ENCODE results near the gene SETD1A. TPM values are rescaled to one million over a fixed set of nuclear protein-coding genes. Genes with fewer than 3 reads are reported as not detected.

Gene SETD1A
- total and polyA plus RNA-seq, 2 donors = 2.4 to 13.1 TPM

GRCh38 chr16:30922420-30922959, 35.1 kb upstream of the SETD1A start:
- Histone ChIP-seq H3K4me3 (ENCODE audit: low read length in 2 of 2) (peak overlapping the region; percentile 65 to 75), H3K27me3 (ENCODE audit: control insufficient read depth in 2 of 2, insufficient read depth in 1 of 2, low read length in 1 of 2) (no peaks in the 10 kb centered on the region), H3K9me3 (ENCODE audit: control insufficient read depth in 2 of 2, insufficient read depth in 1 of 2, low read length in 1 of 2) (peaks cover 0 to 3% of the 10 kb centered on the region in 2 donors), H3K4me1 (ENCODE audit: control insufficient read depth in 2 of 2, insufficient read depth in 2 of 2, low read length in 2 of 2) (peaks cover 0 to 41% of the 10 kb centered on the region in 2 donors), H3K36me3 (ENCODE audit: control insufficient read depth in 2 of 2, insufficient read depth in 2 of 2, low read length in 1 of 2) (peaks cover 3 to 7% of the 10 kb centered on the region in 2 donors), H3K27ac (ENCODE audit: low read depth in 1 of 2, low read length in 1 of 2) (peak overlapping the region; percentile 91 to 94)
- DNase-seq (ENCODE audit: low read depth in 6 of 9, low spot score in 9 of 9) = peak in 8 of 9 donors; percentile 97 to 100 (median 99)
- WGBS = under 1% methylated on average over 42 of the region's 42 CpGs

- DNase-seq (ENCODE audit: low read depth in 6 of 9, low spot score in 9 of 9) = peak; percentile 96 to 99 (median 97)
- peaks cover 0 to 3% of the 10 kb centered on the region in 2 donors for H3K9me3 ChIP-seq (ENCODE audit: control insufficient read depth in 2 of 2, insufficient read depth in 1 of 2, low read length in 1 of 2)
- H3K36me3 ChIP-seq (ENCODE audit: control insufficient read depth in 2 of 2, insufficient read depth in 2 of 2, low read length in 1 of 2) = peaks cover 3 to 7% of the 10 kb centered on the region in 2 donors
- H3K27ac ChIP-seq (ENCODE audit: low read depth in 1 of 2, low read length in 1 of 2) = peak overlapping the region; percentile 91 to 94
- H3K27me3 ChIP-seq (ENCODE audit: control insufficient read depth in 2 of 2, insufficient read depth in 1 of 2, low read length in 1 of 2) = no peaks in the 10 kb centered on the region
- H3K4me1 ChIP-seq (ENCODE audit: control insufficient read depth in 2 of 2, insufficient read depth in 2 of 2, low read length in 2 of 2) = peaks cover 0 to 46% of the 10 kb centered on the region in 2 donors
- under 1% methylated on average over 32 of the region's 33 CpGs for WGBS
- peak overlapping the region; percentile 65 to 75 for H3K4me3 ChIP-seq (ENCODE audit: low read length in 2 of 2)
Observed at GRCh38 chr16:30922960-30923535, 34.5 kb upstream of the SETD1A start.

DNA sequence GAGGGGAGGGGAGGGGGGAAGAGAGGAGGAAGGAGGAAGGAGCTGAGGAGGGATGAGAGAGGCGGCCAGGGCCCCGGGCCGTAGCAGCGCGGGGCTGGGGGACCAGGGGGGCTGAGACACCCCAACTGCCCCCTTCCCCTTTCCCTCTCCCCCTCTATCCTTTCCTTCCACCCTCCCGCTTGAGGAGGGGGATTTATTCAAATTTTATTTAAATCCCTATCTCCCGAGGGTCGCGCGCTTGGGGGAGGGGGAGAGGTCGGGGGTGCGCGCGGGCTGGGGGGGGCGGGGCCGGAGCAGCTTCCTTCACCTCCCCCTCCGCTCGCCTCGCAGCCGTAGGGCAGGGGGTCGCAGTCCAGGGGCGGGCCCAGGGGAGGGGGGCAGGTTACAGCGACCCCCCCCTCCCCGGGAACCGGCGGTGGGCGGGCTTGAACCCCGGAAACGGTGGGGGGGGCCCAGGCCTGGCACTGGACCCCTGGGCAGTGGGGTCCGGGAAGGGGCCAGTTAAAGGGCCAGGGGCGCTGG, 33.9 kb upstream of the SETD1A start, which contains the start of gene FBXL19:
FBXL19 (plus strand) TSS at position 19 of the 522 bp plus-strand sequence. CDS start 2,183 bp downstream, outside the sequence.
- peak in 1 of 9 donors; percentile 51 for DNase-seq (ENCODE audit: low read depth in 6 of 9, low spot score in 9 of 9)
- H3K4me1 ChIP-seq (ENCODE audit: control insufficient read depth in 2 of 2, insufficient read depth in 2 of 2, low read length in 2 of 2) = peaks cover 0 to 46% of the 10 kb centered on the region in 2 donors
- under 1% methylated on average over 31 of the region's 31 CpGs for WGBS

GRCh38 chr16:30924076-30924912, 33.3 kb upstream of the SETD1A start:
- DNase-seq (ENCODE audit: low read depth in 6 of 9, low spot score in 9 of 9) = no peak
- Histone ChIP-seq H3K36me3 (ENCODE audit: control insufficient read depth in 2 of 2, insufficient read depth in 2 of 2, low read length in 1 of 2) (peaks cover 10 to 11% of the 10 kb centered on the region in 2 donors), H3K4me3 (ENCODE audit: low read length in 2 of 2) (peak overlapping the region; percentile 65 to 75), H3K9me3 (ENCODE audit: control insufficient read depth in 2 of 2, insufficient read depth in 1 of 2, low read length in 1 of 2) (peaks cover 0 to 3% of the 10 kb centered on the region in 2 donors), H3K4me1 (ENCODE audit: control insufficient read depth in 2 of 2, insufficient read depth in 2 of 2, low read length in 2 of 2) (peaks cover 0 to 46% of the 10 kb centered on the region in 2 donors), H3K27me3 (ENCODE audit: control insufficient read depth in 2 of 2, insufficient read depth in 1 of 2, low read length in 1 of 2) (no peaks in the 10 kb centered on the region), H3K27ac (ENCODE audit: low read depth in 1 of 2, low read length in 1 of 2) (no peak overlapping the region)
- WGBS = 6% methylated on average over 53 of the region's 53 CpGs

More for the DNA sequence above, 33.9 kb upstream of the SETD1A start, which contains the start of gene FBXL19:
- peak within 1 kb of the TSS; percentile 65 to 75 for H3K4me3 ChIP-seq (ENCODE audit: low read length in 2 of 2)
- H3K27me3 ChIP-seq (ENCODE audit: control insufficient read depth in 2 of 2, insufficient read depth in 1 of 2, low read length in 1 of 2) = no peaks in the 10 kb centered on the region
- peaks cover 0 to 3% of the 10 kb centered on the region in 2 donors for H3K9me3 ChIP-seq (ENCODE audit: control insufficient read depth in 2 of 2, insufficient read depth in 1 of 2, low read length in 1 of 2)
- H3K36me3 ChIP-seq (ENCODE audit: control insufficient read depth in 2 of 2, insufficient read depth in 2 of 2, low read length in 1 of 2) = peaks cover 7 to 11% of the 10 kb centered on the region in 2 donors
- H3K27ac ChIP-seq (ENCODE audit: low read depth in 1 of 2, low read length in 1 of 2) = peak within 1 kb of the TSS; percentile 91 to 94

DNA sequence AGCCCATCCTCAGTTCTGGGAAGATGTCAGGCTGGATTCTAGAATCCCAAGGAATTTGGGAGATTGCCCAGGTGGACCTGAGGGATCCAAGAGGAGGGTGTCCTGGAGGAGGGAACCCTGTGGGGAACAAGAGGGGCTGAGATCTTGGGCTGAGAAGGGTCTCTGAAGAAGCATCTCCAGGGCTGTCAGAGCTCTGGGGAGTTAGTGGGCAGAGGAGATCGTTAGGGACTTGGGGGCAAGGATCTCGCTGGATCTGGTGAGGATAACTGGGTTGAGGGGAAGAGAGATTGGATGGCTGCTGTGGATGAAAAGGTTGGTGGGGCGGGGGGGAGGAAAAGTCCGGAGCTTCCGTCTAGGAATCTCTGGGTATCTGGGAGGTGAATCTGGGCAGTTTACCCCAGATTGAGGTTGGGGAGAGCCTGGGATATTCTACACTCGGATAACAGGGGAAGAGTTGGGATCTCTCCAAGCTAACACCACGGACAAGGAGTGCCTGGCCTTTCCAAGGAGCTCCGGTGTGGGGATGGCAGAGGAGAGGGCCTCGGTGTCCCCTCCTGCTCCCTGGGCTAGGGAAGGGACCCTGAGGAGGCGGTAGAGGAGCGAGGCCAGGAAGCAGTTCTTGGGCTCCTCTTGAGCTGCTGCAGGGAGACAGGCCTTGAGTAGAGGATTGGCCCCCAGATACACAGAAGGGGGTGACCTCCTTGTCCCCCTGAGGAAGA, 32.5 kb upstream of the SETD1A start:
- no peaks in the 10 kb centered on the region for H3K27me3 ChIP-seq (ENCODE audit: control insufficient read depth in 2 of 2, insufficient read depth in 1 of 2, low read length in 1 of 2)
- peaks cover 10 to 13% of the 10 kb centered on the region in 2 donors for H3K36me3 ChIP-seq (ENCODE audit: control insufficient read depth in 2 of 2, insufficient read depth in 2 of 2, low read length in 1 of 2)
- H3K9me3 ChIP-seq (ENCODE audit: control insufficient read depth in 2 of 2, insufficient read depth in 1 of 2, low read length in 1 of 2) = peaks cover 0 to 3% of the 10 kb centered on the region in 2 donors
- 95% methylated on average over 11 of the region's 11 CpGs for WGBS
- H3K4me1 ChIP-seq (ENCODE audit: control insufficient read depth in 2 of 2, insufficient read depth in 2 of 2, low read length in 2 of 2) = peaks cover 0 to 46% of the 10 kb centered on the region in 2 donors
- H3K4me3 ChIP-seq (ENCODE audit: low read length in 2 of 2) = peak overlapping the region in 1 of 2 donors; percentile 23
- H3K27ac ChIP-seq (ENCODE audit: low read depth in 1 of 2, low read length in 1 of 2) = no peak overlapping the region
- no peak for DNase-seq (ENCODE audit: low read depth in 6 of 9, low spot score in 9 of 9)

- Histone ChIP-seq H3K4me3 (ENCODE audit: low read length in 2 of 2) (no peak overlapping the region), H3K27ac (ENCODE audit: low read depth in 1 of 2, low read length in 1 of 2) (no peak overlapping the region), H3K27me3 (ENCODE audit: control insufficient read depth in 2 of 2, insufficient read depth in 1 of 2, low read length in 1 of 2) (no peaks in the 10 kb centered on the region), H3K4me1 (ENCODE audit: control insufficient read depth in 2 of 2, insufficient read depth in 2 of 2, low read length in 2 of 2) (peaks cover 0 to 46% of the 10 kb centered on the region in 2 donors), H3K9me3 (ENCODE audit: control insufficient read depth in 2 of 2, insufficient read depth in 1 of 2, low read length in 1 of 2) (peaks cover 0 to 3% of the 10 kb centered on the region in 2 donors), H3K36me3 (ENCODE audit: control insufficient read depth in 2 of 2, insufficient read depth in 2 of 2, low read length in 1 of 2) (peaks cover 13 to 16% of the 10 kb centered on the region in 2 donors)
- DNase-seq (ENCODE audit: low read depth in 6 of 9, low spot score in 9 of 9) = no peak
- 97% methylated on average over 26 of the region's 26 CpGs for WGBS
Observed at GRCh38 chr16:30925632-30925987, 31.9 kb upstream of the SETD1A start.

DNA sequence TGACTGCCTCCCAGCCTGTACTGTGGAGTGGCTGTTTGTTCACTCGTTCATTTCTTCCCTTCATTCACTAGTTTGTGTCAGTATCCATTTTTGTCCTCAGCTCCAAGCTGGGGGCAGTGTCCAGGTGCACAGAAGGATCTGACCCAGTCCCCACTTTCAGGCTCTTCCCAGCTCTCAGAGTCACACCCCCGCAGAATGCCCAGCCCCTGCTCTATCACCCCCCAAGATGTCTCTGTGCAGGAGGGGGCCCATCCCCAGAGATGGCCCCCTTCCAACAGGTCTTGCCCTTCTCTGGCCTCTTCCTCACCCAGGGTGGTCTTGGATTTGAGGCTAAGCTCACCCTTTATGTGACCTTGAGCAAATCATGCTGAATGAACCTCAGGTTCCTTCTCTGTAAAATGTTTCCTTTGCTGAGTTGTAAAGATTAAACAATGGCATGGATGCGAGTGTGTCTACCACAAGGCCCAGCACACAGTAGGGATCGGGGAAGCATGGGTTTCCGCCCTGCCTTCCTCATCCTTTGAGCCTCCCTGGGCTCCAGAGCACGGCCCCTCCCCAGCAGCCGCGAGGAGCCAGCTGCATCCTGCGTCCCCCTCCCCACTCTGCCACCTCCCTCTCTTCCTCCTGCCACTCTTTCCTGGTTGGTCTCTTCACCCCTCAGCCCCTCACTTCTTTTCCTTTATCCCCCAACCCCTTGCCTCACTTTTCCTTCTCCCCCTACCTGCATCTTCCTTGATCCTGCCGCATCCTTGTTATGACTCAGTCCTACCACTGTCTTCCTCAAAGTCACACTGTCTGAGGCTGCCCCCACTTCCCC, 31.4 kb upstream of the SETD1A start:
- peaks cover 18 to 19% of the 10 kb centered on the region in 2 donors for H3K36me3 ChIP-seq (ENCODE audit: control insufficient read depth in 2 of 2, insufficient read depth in 2 of 2, low read length in 1 of 2)

More for the DNA sequence above, 31.4 kb upstream of the SETD1A start:
- DNase-seq (ENCODE audit: low read depth in 6 of 9, low spot score in 9 of 9) = no peak
- Histone ChIP-seq H3K27ac (ENCODE audit: low read depth in 1 of 2, low read length in 1 of 2) (peak overlapping the region in 1 of 2 donors; percentile 50), H3K4me3 (ENCODE audit: low read length in 2 of 2) (no peak overlapping the region), H3K27me3 (ENCODE audit: control insufficient read depth in 2 of 2, insufficient read depth in 1 of 2, low read length in 1 of 2) (no peaks in the 10 kb centered on the region), H3K4me1 (ENCODE audit: control insufficient read depth in 2 of 2, insufficient read depth in 2 of 2, low read length in 2 of 2) (peaks cover 0 to 46% of the 10 kb centered on the region in 2 donors), H3K9me3 (ENCODE audit: control insufficient read depth in 2 of 2, insufficient read depth in 1 of 2, low read length in 1 of 2) (peaks cover 0 to 3% of the 10 kb centered on the region in 2 donors)
- 78% methylated on average over 10 of the region's 10 CpGs for WGBS
